CD14-positive monocyte (primary cell): Measurements from ENCODE around the gene TMC3. TPM values are rescaled to one million over a fixed set of nuclear protein-coding genes. Genes with fewer than 3 reads are reported as not detected.

Experiments used
- DNase-seq, 3 donors: peaks; one replicate each; pipeline ENCODE4 v3.0.0-alpha.2; 2011 to 2022
- H2AFZ ChIP-seq: 2 replicates; pipeline ENCODE4 v1.6.0; 2012; ENCODE audit warnings: mild to moderate bottlenecking, low read depth, low read length, inconsistent platforms; ENCODE audit not compliant: insufficient read depth, poor library complexity, severe bottlenecking
- H3K27ac ChIP-seq, 2 donors: 1 replicate in 1 of 2; 2 replicates in 1 of 2; pipeline ENCODE4 v1.5.1; 2012 to 2013; ENCODE audit warnings: low read length in 2 of 2, control low read depth in 1 of 2, inconsistent platforms in 1 of 2, low read depth in 1 of 2, mild to moderate bottlenecking in 1 of 2
- H3K27me3 ChIP-seq, 2 donors: one replicate each; pipeline versions ENCODE4 v1.6.0 to v1.6.1; 2011 to 2013; ENCODE audit warnings: low read length in 2 of 2; ENCODE audit not compliant: control insufficient read depth in 2 of 2, insufficient read depth in 2 of 2
- H3K36me3 ChIP-seq, 2 donors: replicated peaks in 1 of 2; 1 replicate in 1 of 2; 2 replicates in 1 of 2; pipeline versions ENCODE4 v1.5.1 to v1.6.1; 2012 to 2013; ENCODE audit warnings: low read length in 2 of 2, control low read depth in 1 of 2, inconsistent platforms in 1 of 2, mild to moderate bottlenecking in 1 of 2; ENCODE audit not compliant: insufficient read depth in 2 of 2, control insufficient read depth in 1 of 2
- H3K4me1 ChIP-seq, 2 donors: 1 replicate in 1 of 2; 2 replicates in 1 of 2; pipeline versions ENCODE4 v1.5.1 to v1.6.1; 2012 to 2013; ENCODE audit warnings: low read length in 2 of 2, control low read depth in 1 of 2, inconsistent platforms in 1 of 2, mild to moderate bottlenecking in 1 of 2, moderate library complexity in 1 of 2; ENCODE audit not compliant: insufficient read depth in 2 of 2, control insufficient read depth in 1 of 2
- H3K4me2 ChIP-seq: replicated peaks from 2 replicates; pipeline ENCODE3; 2012; ENCODE audit warnings: low read length, moderate library complexity, mild to moderate bottlenecking; ENCODE audit not compliant: poor library complexity, severe bottlenecking; ENCODE audit errors: extremely low read depth
- H3K4me3 ChIP-seq, 3 experiments: fragments of 200-600 bp in 1 of 3; sonication (generic) in 1 of 3; replicated peaks in 1 of 3; 1 replicate in 2 of 3; 2 replicates in 1 of 3; pipeline ENCODE4 v1.5.1; 2011 to 2013; ENCODE audit warnings: low read length in 3 of 3, mild to moderate bottlenecking in 3 of 3, control low read depth in 2 of 3, low read depth in 2 of 3, inconsistent platforms in 1 of 3, moderate library complexity in 1 of 3
- H3K79me2 ChIP-seq: 2 replicates; pipeline ENCODE4 v1.6.0; 2012; ENCODE audit warnings: mild to moderate bottlenecking, control low read depth, inconsistent platforms, low read length, moderate library complexity; ENCODE audit not compliant: insufficient read depth
- H3K9ac ChIP-seq: 2 replicates; pipeline ENCODE4 v1.6.0; 2017; ENCODE audit warnings: low read length, mild to moderate bottlenecking; ENCODE audit not compliant: insufficient read depth, poor library complexity, severe bottlenecking
- H3K9me3 ChIP-seq, 2 donors: replicated peaks in 1 of 2; 1 replicate in 1 of 2; 2 replicates in 1 of 2; pipeline versions ENCODE4 v1.5.1 to v1.6.1; 2012 to 2013; ENCODE audit warnings: low read length in 2 of 2, control low read depth in 1 of 2; ENCODE audit not compliant: control insufficient read depth in 1 of 2, insufficient read depth in 1 of 2
- H4K20me1 ChIP-seq: 2 replicates; pipeline ENCODE4 v1.6.0; 2012; ENCODE audit warnings: mild to moderate bottlenecking, low read length, control low read depth, moderate library complexity; ENCODE audit not compliant: insufficient read depth
- H3K27ac Mint-ChIP-seq, 7 donors: one replicate each; pipeline ENCODE4 v1.8.0; 2020; ENCODE audit warnings: mild to moderate bottlenecking in 7 of 7, mixed read lengths in 7 of 7, moderate library complexity in 6 of 7, inconsistent platforms in 2 of 7
- H3K27me3 Mint-ChIP-seq, 3 donors: one replicate each; pipeline ENCODE4 v1.8.0; 2021 to 2022; ENCODE audit warnings: low read depth in 3 of 3, mild to moderate bottlenecking in 3 of 3, mixed read lengths in 3 of 3, moderate library complexity in 3 of 3, inconsistent platforms in 1 of 3
- H3K36me3 Mint-ChIP-seq, 2 donors: one replicate each; pipeline ENCODE4 v1.8.0; 2020; ENCODE audit warnings: mixed read lengths in 2 of 2, inconsistent platforms in 1 of 2, mild to moderate bottlenecking in 1 of 2
- H3K4me1 Mint-ChIP-seq: one replicate; pipeline ENCODE4 v1.8.0; 2020; ENCODE audit warnings: mild to moderate bottlenecking, mixed read lengths
- H3K4me3 Mint-ChIP-seq, 2 donors: one replicate each; pipeline ENCODE4 v1.8.0; 2020; ENCODE audit warnings: mild to moderate bottlenecking in 2 of 2, mixed read lengths in 2 of 2, moderate library complexity in 1 of 2
- H3K9me3 Mint-ChIP-seq, 7 donors: one replicate each; pipeline ENCODE4 v1.8.0; 2020 to 2022; ENCODE audit warnings: mixed read lengths in 7 of 7, mild to moderate bottlenecking in 6 of 7, moderate library complexity in 6 of 7, inconsistent platforms in 2 of 7
- CTCF ChIP-seq: fragments of 200-600 bp; IDR thresholded peaks from one replicate; pipeline ENCODE4 v1.8.0; 2022; ENCODE audit warnings: antibody characterized with exemption, mild to moderate bottlenecking
- WGBS: methylation state at CpG from one replicate; pipeline ENCODE4 v1.1.5; 2013; ENCODE audit warnings: missing lambda C conversion rate; ENCODE audit not compliant: insufficient coverage; 5-methylcytosine and 5-hydroxymethylcytosine counted together
- intact Hi-C, 2 donors: fragments of 100-400 bp; cut with micrococcal nuclease; formaldehyde crosslinking; loops; one replicate each; pipeline versions ENCODE4 v1.15.0 to v1.15.1; 2023
- polyA plus RNA-seq, 3 donors: library from polyadenylated mRNA; depleted of rRNA in 1 of 3; unstranded in 2 of 3; stranded (reverse) in 1 of 3; fragments of 300-500 nt in 2 of 3; fragments of >200 nt in 1 of 3; fragmentation: Illumina TruSeq in 2 of 3; gene quantifications; 1 replicate in 2 of 3; 2 replicates in 1 of 3; pipeline ENCODE4 v1.2.3, GENCODE V29; 2012 to 2021

Gene TMC3
- polyA plus RNA-seq, 3 donors = not detected

- no peak for DNase-seq
- Histone ChIP-seq H3K27me3 (no peaks in the 10 kb centered on the region), H3K36me3 (no peaks in the 10 kb centered on the region), H3K79me2 (no peaks in the 10 kb centered on the region), H3K9me3 (no peaks in the 10 kb centered on the region), H3K4me2 (no peak overlapping the region), H4K20me1 (no peaks in the 10 kb centered on the region), H3K27ac (no peak overlapping the region), H3K4me3 (no peak overlapping the region), H3K9ac (no peak overlapping the region), H2AFZ (no peak overlapping the region), H3K4me1 (peaks cover 10 to 16% of the 10 kb centered on the region in 2 donors)
- Mint-ChIP-seq H3K36me3 (no peaks in the 10 kb centered on the region), H3K27ac (no peak overlapping the region), H3K4me3 (no peak overlapping the region), H3K27me3 (peaks cover 0 to 4% (median 2%) of the 10 kb centered on the region in 3 donors), H3K4me1 (peaks cover 12% of the 10 kb centered on the region), H3K9me3 (peaks cover 0 to 3% (median 0%) of the 10 kb centered on the region in 7 donors)
- 100% methylated on average over 3 of the region's 4 CpGs for WGBS
- intact Hi-C loops = loop anchor here (5.0 kb wide), 2 partner anchors 63 to 68 kb away; no protein-coding TSS in a partner anchor
- TF ChIP-seq CTCF = no peak
These were observed 34.2 kb downstream of the TMC3 start for GRCh38 chr15:81339851-81340250.

DNA sequence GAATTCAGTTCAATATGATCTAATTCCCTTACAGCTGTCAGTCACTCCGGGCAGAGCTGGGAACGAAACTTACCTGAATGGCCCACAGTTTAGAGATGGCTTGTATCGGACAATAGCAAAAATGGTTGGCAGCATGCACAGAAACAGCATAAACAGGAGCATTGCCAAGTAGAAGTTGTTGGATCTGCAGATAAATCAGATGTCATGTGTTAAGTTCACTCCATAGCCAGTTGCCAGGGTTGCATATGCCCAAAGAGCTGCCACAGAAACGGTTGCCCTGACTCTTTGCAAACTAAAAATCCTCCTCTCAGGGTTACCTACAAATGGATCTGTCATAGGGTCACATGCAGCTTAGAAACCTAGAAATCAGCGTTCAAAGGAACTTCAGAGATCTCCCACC, 34.7 kb downstream of the TMC3 start:
- H3K27me3 Mint-ChIP-seq = peaks cover 0 to 6% (median 2%) of the 10 kb centered on the region in 3 donors
- Histone ChIP-seq H3K27ac (no peak overlapping the region), H3K9ac (no peak overlapping the region), H2AFZ (no peak overlapping the region), H3K4me1 (peaks cover 10 to 16% of the 10 kb centered on the region in 2 donors), H3K79me2 (no peaks in the 10 kb centered on the region), H3K36me3 (no peaks in the 10 kb centered on the region), H3K9me3 (no peaks in the 10 kb centered on the region), H4K20me1 (no peaks in the 10 kb centered on the region), H3K27me3 (no peaks in the 10 kb centered on the region), H3K4me2 (no peak overlapping the region), H3K4me3 (no peak overlapping the region)
- H3K9me3 Mint-ChIP-seq = peaks cover 0 to 3% (median 0%) of the 10 kb centered on the region in 7 donors
- H3K4me1 Mint-ChIP-seq = peaks cover 12% of the 10 kb centered on the region
- H3K36me3 Mint-ChIP-seq = no peaks in the 10 kb centered on the region
- H3K27ac Mint-ChIP-seq = no peak overlapping the region
- no peak for TF ChIP-seq CTCF
- DNase-seq = no peak
- 97% methylated on average over 3 of the region's 5 CpGs for WGBS
- H3K4me3 Mint-ChIP-seq = no peak overlapping the region
- intact Hi-C loops = loop anchor here (5.0 kb wide), 2 partner anchors 62 to 67 kb away; no protein-coding TSS in a partner anchor
